ENCODE results near the gene ATE1. TPM values are rescaled to one million over a fixed set of nuclear protein-coding genes. Genes with fewer than 3 reads are reported as not detected.

ATE1 gene
- total RNA-seq (10 to 100 TPM; 30.3 to 50.1 (median 40.4) TPM), polyA plus RNA-seq (10 to 100 TPM; 15.2 to 15.9 TPM)
- long read RNA-seq, donor 1, full-length matches to known transcripts: 12 of 27 reads
- long read RNA-seq, donor 1, partial matches to known transcripts: 1 of 27 reads
- long read RNA-seq, donor 1, other reads (novel, unspliced or antisense): 14 of 27 reads
- long read RNA-seq, donor 2, full-length matches to known transcripts: 56 of 75 reads
- long read RNA-seq, donor 2, partial matches to known transcripts: 6 of 75 reads
- long read RNA-seq, donor 2, other reads (novel, unspliced or antisense): 13 of 75 reads
- long read RNA-seq, donor 3, full-length matches to known transcripts: 20 of 38 reads
- long read RNA-seq, donor 3, partial matches to known transcripts: 2 of 38 reads
- long read RNA-seq, donor 3, other reads (novel, unspliced or antisense): 16 of 38 reads

- ATAC-seq (peak; percentile 91 to 98 (median 96)), DNase-seq (peak; percentile 92 to 95 (median 94))
- Histone ChIP-seq H3K9me3 (no peaks in the 10 kb centered on the region), H3K36me3 (peaks cover 0 to 11% (median 5%) of the 10 kb centered on the region in 9 donors), H3K4me3 (peak within 1 kb of the TSS; percentile 82 to 100 (median 94)), H3K27ac (peak within 1 kb of the TSS; percentile 90 to 100 (median 98)), H3K4me1 (peaks cover 0 to 41% (median 18%) of the 10 kb centered on the region in 12 donors), H3K27me3 (no peaks in the 10 kb centered on the region)
- TF ChIP-seq POLR2A (IDR thresholded peaks at IDR 0.05): peak in 1 of 2 donors; percentile 73
- TF ChIP-seq, protein P1, sequence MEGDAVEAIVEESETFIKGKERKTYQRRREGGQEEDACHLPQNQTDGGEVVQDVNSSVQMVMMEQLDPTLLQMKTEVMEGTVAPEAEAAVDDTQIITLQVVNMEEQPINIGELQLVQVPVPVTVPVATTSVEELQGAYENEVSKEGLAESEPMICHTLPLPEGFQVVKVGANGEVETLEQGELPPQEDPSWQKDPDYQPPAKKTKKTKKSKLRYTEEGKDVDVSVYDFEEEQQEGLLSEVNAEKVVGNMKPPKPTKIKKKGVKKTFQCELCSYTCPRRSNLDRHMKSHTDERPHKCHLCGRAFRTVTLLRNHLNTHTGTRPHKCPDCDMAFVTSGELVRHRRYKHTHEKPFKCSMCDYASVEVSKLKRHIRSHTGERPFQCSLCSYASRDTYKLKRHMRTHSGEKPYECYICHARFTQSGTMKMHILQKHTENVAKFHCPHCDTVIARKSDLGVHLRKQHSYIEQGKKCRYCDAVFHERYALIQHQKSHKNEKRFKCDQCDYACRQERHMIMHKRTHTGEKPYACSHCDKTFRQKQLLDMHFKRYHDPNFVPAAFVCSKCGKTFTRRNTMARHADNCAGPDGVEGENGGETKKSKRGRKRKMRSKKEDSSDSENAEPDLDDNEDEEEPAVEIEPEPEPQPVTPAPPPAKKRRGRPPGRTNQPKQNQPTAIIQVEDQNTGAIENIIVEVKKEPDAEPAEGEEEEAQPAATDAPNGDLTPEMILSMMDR (IDR thresholded peaks at IDR 0.05): peak in 6 of 12 donors; percentile 10 to 46 (median 26)
- WGBS, 4 donors: 0 to 1% (median 0%) methylated on average over 54 to 87 of the region's 87 CpGs
- intact Hi-C loops (cut with DNase I): loop anchor here in 8 of 10 donors (2.0 to 10.0 kb wide), 7 partner anchors 44 to 185 kb away; partner anchors contain the start of gene NSMCE4A (in 2 of the 8)
Measured at GRCh38 chr10:121927841-121928527, at the start of gene ATE1. Gene ATE1 (minus strand): TSS chr10:121928031. CDS start chr10:121927949, 82 bp downstream.

DNA sequence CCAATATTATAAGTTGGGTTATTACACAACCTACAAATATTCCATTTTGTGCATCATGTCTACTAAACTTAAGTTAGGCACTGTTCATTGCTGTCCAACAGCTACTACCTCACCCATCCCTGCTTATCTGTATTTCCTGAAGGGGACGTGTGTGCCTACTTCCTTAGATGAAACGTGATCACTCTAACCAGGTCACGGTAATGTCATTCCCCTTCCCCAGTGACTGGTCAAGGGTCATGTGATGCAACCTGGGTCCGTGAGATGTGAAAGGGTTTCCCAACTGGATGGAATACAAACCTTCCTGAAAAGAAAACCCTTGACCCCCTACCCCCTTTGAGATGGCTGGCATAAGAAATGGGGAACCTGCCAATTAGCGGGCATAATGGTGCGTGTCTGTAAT lies 48.8 kb upstream of the ATE1 start:
- 89 to 94% (median 92%) methylated on average over 6 of the region's 6 CpGs for WGBS, 4 donors
- H3K36me3 ChIP-seq: peaks cover 0 to 12% (median 7%) of the 10 kb centered on the region in 9 donors
- no peaks in the 10 kb centered on the region for H3K9me3 ChIP-seq
- H3K4me3 ChIP-seq: no peak overlapping the region
- H3K27ac ChIP-seq: no peak overlapping the region
- TF ChIP-seq, protein P1 (IDR thresholded peaks at IDR 0.05): no peak
- TF ChIP-seq POLR2A (IDR thresholded peaks at IDR 0.05): no peak
- H3K4me1 ChIP-seq: peaks cover 0 to 27% (median 18%) of the 10 kb centered on the region in 12 donors
- ATAC-seq (no peak), DNase-seq (no peak)
- intact Hi-C loops (cut with DNase I): loop anchor here in 5 of 10 donors (5.0 to 10.0 kb wide), 5 partner anchors 68 to 138 kb away; no protein-coding TSS in a partner anchor
- no peaks in the 10 kb centered on the region for H3K27me3 ChIP-seq

GRCh38 chr10:121975295-121976086 lies 47.7 kb upstream of the ATE1 start:
- H3K36me3 ChIP-seq: peaks cover 0 to 23% (median 12%) of the 10 kb centered on the region in 9 donors
- TF ChIP-seq POLR2A (IDR thresholded peaks at IDR 0.05): no peak
- TF ChIP-seq, protein P1 (IDR thresholded peaks at IDR 0.05): peak in 9 of 12 donors; percentile 2 to 88 (median 72)
- ATAC-seq (peak in 3 of 4 donors; percentile 20 to 28 (median 27)), DNase-seq (no peak)
- H3K9me3 ChIP-seq: no peaks in the 10 kb centered on the region
- H3K4me1 ChIP-seq: peaks cover 0 to 27% (median 18%) of the 10 kb centered on the region in 12 donors
- 36 to 46% (median 41%) methylated on average over 9 to 21 of the region's 21 CpGs for WGBS, 4 donors
- intact Hi-C loops (cut with DNase I): loop anchor here in 7 of 10 donors (2.0 to 10.0 kb wide), 9 partner anchors 29 to 139 kb away; partner anchors contain the start of gene ATE1 (in 2 of the 7)
- H3K27me3 ChIP-seq: no peaks in the 10 kb centered on the region
- H3K27ac ChIP-seq: peak overlapping the region; percentile 97 to 100 (median 98)
- H3K4me3 ChIP-seq: peak overlapping the region; percentile 81 to 100 (median 97)

Data from heart left ventricle (tissue), 16 donors.